ENCODE data around the gene RGS19.

RGS19 gene

DNA sequence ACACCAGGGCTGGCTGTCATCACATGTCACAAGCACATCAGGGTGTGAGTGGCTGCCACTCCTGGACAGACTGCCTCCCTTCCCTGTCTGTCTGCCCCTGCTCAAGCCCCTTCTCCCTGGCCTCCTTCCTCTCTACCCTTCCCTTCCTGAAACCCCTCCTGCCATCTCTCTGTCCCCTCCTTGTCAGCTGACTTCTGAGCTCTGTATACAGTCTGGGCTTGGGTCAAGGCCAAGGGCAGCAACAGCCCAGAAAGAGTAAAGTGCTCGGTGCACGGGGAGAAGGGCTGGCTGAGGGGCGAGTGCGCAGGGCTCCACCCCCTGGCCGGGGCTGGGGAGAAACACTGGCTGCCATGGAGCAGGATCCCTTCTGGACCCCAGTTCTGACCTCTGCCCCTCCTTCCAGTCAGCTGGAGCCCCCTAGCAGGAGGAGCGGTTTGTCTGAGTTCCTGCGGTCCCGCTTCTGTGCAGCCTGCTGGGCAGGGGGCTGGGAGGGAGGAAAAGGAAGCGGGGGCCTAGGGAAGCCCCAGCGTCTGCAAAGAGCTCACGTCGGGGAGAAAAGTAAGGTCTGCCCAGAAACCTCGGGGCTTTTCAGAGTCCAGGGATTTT, 2.9 kb upstream of the RGS19 start:
- Histone ChIP-seq H3K9ac (no peak overlapping the region), H2AFZ (ENCODE audit: low read depth) (no peak overlapping the region), H4K20me1 (ENCODE audit: insufficient read depth) (no peaks in the 10 kb centered on the region), H3K4me1 (ENCODE audit: low read depth, poor library complexity, severe bottlenecking) (peaks cover 17% of the 10 kb centered on the region), H3K4me3 (IDR thresholded peaks at IDR 0.05; ENCODE audit: insufficient read depth, low read depth, low read length) (no peak overlapping the region), H3K36me3 (ENCODE audit: insufficient read depth) (no peaks in the 10 kb centered on the region), H3K4me2 (no peak overlapping the region), H3K27ac (no peak overlapping the region), H3K27me3 (ENCODE audit: insufficient read depth, low read depth) (peaks cover 72% of the 10 kb centered on the region), H3K79me2 (ENCODE audit: insufficient read depth, low read depth) (no peaks in the 10 kb centered on the region)
- no peak for TF ChIP-seq CTCF (conservative IDR thresholded peaks at IDR 0.05; ENCODE audit: low read depth, low read length)

DNA sequence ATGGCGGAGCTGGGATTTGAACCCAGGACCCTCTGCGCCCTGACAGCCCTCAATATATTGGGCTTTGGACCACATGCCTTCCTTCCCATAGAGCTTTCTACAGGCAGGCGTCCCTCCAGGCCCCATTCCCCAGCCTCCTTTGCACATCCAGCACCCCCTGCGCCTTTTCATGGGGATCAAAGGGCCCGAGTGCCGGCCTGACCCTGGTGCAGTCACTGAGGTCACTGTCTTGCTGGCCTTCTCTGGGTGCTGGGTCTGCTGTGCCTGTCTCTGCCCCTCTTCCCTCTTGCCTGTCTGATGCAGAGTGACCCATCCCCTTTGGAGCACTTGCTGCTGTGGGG, 2.3 kb upstream of the RGS19 start:
- H3K4me1 ChIP-seq (ENCODE audit: low read depth, poor library complexity, severe bottlenecking), result peaks cover 20% of the 10 kb centered on the region
- H3K4me2 ChIP-seq, result no peak overlapping the region
- H4K20me1 ChIP-seq (ENCODE audit: insufficient read depth), result no peaks in the 10 kb centered on the region
- no peak overlapping the region for H2AFZ ChIP-seq (ENCODE audit: low read depth)
- H3K36me3 ChIP-seq (ENCODE audit: insufficient read depth), result no peaks in the 10 kb centered on the region
- TF ChIP-seq CTCF (conservative IDR thresholded peaks at IDR 0.05; ENCODE audit: low read depth, low read length), result no peak
- H3K9ac ChIP-seq, result no peak overlapping the region
- no peak overlapping the region for H3K4me3 ChIP-seq (IDR thresholded peaks at IDR 0.05; ENCODE audit: insufficient read depth, low read depth, low read length)
- H3K27ac ChIP-seq, result no peak overlapping the region
- peaks cover 69% of the 10 kb centered on the region for H3K27me3 ChIP-seq (ENCODE audit: insufficient read depth, low read depth)
- no peaks in the 10 kb centered on the region for H3K79me2 ChIP-seq (ENCODE audit: insufficient read depth, low read depth)

- no peaks in the 10 kb centered on the region for H3K79me2 ChIP-seq (ENCODE audit: insufficient read depth, low read depth)
- H3K9ac ChIP-seq, result no peak overlapping the region
- no peak overlapping the region for H3K4me3 ChIP-seq (IDR thresholded peaks at IDR 0.05; ENCODE audit: insufficient read depth, low read depth, low read length)
- H3K4me2 ChIP-seq, result no peak overlapping the region
- H4K20me1 ChIP-seq (ENCODE audit: insufficient read depth), result no peaks in the 10 kb centered on the region
- TF ChIP-seq CTCF (conservative IDR thresholded peaks at IDR 0.05; ENCODE audit: low read depth, low read length), result no peak
- H3K4me1 ChIP-seq (ENCODE audit: low read depth, poor library complexity, severe bottlenecking), result peaks cover 20% of the 10 kb centered on the region
- H3K36me3 ChIP-seq (ENCODE audit: insufficient read depth), result no peaks in the 10 kb centered on the region
- no peak overlapping the region for H3K27ac ChIP-seq
- peaks cover 63% of the 10 kb centered on the region for H3K27me3 ChIP-seq (ENCODE audit: insufficient read depth, low read depth)
- no peak overlapping the region for H2AFZ ChIP-seq (ENCODE audit: low read depth)
Observed at GRCh38 chr20:64080813-64081623, 1.7 kb upstream of the RGS19 start.

- Histone ChIP-seq H2AFZ (ENCODE audit: low read depth) (peak within 1 kb of the TSS; percentile 87), H3K4me3 (IDR thresholded peaks at IDR 0.05; ENCODE audit: insufficient read depth, low read depth, low read length) (no peak within 1 kb of the TSS), H3K27me3 (ENCODE audit: insufficient read depth, low read depth) (peaks cover 56% of the 10 kb centered on the region), H3K9ac (peak within 1 kb of the TSS; percentile 74), H3K79me2 (ENCODE audit: insufficient read depth, low read depth) (no peaks in the 10 kb centered on the region), H3K4me1 (ENCODE audit: low read depth, poor library complexity, severe bottlenecking) (peaks cover 20% of the 10 kb centered on the region), H3K36me3 (ENCODE audit: insufficient read depth) (no peaks in the 10 kb centered on the region), H3K4me2 (peak within 1 kb of the TSS; percentile 98), H3K27ac (no peak within 1 kb of the TSS), H4K20me1 (ENCODE audit: insufficient read depth) (no peaks in the 10 kb centered on the region)
- TF ChIP-seq CTCF (conservative IDR thresholded peaks at IDR 0.05; ENCODE audit: low read depth, low read length), result no peak
Observed at GRCh38 chr20:64080013-64080812, 895 bp upstream of the RGS19 start, which contains the start of gene OPRL1. Gene OPRL1 (plus strand): TSS chr20:64080082. CDS start chr20:64092721, 12,639 bp downstream.

Data from KMS-11 (cell line).